Measurements from ENCODE around the gene EML6.

The EML6 gene

DNA sequence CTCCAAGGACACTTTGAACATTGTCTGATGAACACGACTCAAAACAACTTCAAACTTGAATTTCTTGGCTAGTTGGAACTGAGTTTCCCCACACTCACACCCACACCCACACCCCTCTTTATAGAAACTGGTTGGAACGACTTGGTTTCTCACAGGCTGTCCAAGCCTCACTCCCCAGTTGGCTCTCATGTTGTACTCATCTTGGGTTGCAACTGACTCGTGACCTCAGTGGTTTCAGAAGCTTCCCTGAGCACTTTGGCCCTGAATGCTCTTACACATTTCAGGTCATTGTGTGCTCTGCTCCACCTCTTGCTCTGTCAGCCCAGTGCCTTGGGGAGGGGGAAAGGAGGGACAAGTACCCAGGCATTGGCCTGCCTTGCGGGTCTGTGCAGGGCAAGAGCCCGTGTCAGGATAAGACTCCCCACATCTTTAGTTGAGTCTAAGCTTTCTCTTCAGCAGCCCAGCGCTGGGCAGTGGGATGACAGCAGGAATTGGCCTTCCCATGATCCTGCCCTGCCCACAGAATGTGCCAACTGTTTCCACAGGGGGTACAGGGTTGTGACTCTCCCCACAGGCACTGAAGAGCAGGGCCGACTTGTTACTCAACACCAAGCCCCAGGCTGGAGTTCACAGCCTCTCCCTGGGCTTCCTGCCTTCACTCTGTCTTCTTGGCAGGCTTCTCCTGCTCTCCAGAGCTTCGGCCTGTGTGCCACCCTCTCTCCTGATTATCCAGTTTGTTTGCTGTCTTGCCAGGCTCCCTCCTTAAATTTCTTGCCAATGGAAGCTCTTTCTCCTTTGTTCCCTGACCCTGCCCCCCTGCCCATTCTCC is 222.1 kb downstream of the EML6 start:
- DNase-seq (ENCODE audit: low read depth in 2 of 2): no peak

GRCh38 chr2:54946220-54946805 is 222.9 kb downstream of the EML6 start:
- DNase-seq (ENCODE audit: low read depth in 2 of 2): no peak

DNA sequence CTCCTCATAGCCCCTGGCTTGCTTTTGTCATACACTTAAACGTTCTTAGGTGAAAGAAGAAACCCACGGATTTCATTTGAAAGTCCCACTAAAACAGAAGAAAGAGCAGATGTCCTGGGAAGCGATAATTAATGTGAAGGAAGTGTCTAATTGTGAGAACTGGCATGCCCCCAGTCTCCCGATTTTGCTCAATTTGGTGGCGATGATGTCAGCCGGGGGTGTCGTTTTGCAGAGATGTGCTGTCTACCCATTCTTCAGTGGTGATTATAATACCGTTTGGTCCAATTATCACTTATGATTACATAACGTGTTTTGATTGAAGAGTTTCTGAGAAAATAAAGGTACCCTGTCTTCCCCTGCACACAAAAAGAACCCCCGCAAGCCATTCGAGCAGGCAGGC is 223.7 kb downstream of the EML6 start:
- no peak for DNase-seq (ENCODE audit: low read depth in 2 of 2)

DNA sequence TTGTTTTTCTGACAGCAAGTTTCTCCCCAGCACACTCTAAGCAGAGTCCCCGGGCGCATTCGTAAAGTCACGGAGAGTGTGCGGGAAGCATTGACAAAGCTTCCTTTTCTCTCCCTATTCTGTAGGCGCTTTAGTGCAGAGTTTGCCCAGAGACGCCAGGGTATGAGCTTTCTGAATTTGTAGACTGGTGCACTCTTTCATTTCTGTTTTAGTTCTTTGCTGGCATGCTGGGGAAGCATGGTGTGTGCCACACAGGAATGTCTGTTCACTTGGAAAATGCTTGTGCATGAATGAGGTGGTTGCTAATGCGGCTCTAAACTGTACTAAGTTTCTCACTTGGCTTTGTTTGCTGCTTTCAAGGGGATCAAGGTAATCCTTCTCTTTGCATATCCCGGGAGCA is 224.2 kb downstream of the EML6 start:
- no peak for DNase-seq (ENCODE audit: low read depth in 2 of 2)

- DNase-seq (ENCODE audit: low read depth in 2 of 2): no peak
Measured at GRCh38 chr2:54948120-54948519, 224.7 kb downstream of the EML6 start.

- no peak for DNase-seq (ENCODE audit: low read depth in 2 of 2)
Measured at GRCh38 chr2:54949431-54949830, 226.0 kb downstream of the EML6 start.

DNA sequence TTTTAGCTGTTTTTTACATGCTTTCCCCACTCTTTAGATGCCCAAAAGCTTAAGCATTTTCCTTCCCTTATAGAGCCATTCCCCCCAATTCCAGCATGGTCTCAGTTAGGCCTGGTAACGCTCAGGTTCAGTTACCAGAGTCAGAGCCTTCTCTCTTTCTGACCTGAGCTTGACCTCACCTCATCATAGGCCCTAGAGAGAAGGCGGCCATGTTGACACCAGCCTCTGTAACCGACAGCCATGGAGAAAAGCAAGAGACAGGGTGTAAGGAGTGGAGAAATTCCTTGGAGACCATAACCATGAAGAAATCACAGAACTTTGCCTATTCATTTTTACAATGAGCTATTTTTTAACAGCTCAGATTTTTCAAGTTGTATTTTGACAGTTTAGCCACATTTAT is 227.3 kb downstream of the EML6 start:
- no peak for DNase-seq (ENCODE audit: low read depth in 2 of 2)

DNA sequence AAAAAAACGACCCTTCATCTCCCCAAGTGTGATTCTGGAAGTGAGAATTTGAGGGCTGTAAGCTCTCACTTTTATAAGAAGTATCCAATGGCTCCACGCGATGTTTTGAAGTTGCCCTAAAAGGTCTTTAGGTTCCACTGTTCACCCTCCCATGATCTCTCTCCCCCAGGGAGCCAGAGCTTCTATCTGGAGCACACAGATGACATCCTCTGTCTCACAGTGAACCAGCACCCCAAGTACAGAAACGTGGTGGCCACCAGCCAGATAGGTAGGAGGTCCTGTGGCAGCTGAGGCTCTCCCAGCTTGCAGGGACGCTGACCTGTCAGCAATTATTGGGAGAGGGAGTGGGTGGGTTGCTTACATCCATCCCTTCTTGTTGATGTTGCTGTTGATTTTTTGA is 229.0 kb downstream of the EML6 start:
- DNase-seq (ENCODE audit: low read depth in 2 of 2): no peak

- no peak for DNase-seq (ENCODE audit: low read depth in 2 of 2)
Measured at GRCh38 chr2:54952978-54953456, 229.6 kb downstream of the EML6 start.

- no peak for DNase-seq (ENCODE audit: low read depth in 2 of 2)
Measured at GRCh38 chr2:54954158-54954557, 230.7 kb downstream of the EML6 start.

- DNase-seq (ENCODE audit: low read depth in 2 of 2): no peak
Measured at GRCh38 chr2:54954705-54955357, 231.4 kb downstream of the EML6 start.

- DNase-seq (ENCODE audit: low read depth in 2 of 2): no peak
Measured at GRCh38 chr2:54955358-54956110, 232.1 kb downstream of the EML6 start.

DNA sequence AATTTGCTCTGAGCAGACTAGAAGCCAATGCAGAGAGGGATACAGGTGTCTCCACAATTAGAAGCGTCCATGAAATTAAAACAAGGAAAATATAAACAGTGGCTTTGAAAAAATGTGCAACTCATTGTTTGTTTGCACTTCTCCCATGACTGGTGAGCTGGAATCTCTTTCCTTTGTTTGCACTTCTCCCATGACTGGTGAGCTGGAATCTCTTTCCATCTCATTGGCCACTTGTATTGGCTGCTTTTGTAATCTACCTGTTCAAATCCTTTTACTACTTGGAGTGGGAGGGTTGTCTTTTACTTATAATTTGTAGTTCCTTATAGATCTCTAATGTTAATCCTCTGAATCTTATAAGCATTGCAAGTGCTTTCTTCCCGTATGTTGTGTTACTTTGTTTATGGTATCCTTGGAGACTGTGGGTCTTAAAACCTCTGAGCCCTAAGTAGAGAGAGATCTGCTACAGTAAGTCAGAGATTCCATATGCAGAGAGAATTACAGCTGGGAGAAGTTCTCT is 232.7 kb downstream of the EML6 start:
- DNase-seq (ENCODE audit: low read depth in 2 of 2): no peak

DNA sequence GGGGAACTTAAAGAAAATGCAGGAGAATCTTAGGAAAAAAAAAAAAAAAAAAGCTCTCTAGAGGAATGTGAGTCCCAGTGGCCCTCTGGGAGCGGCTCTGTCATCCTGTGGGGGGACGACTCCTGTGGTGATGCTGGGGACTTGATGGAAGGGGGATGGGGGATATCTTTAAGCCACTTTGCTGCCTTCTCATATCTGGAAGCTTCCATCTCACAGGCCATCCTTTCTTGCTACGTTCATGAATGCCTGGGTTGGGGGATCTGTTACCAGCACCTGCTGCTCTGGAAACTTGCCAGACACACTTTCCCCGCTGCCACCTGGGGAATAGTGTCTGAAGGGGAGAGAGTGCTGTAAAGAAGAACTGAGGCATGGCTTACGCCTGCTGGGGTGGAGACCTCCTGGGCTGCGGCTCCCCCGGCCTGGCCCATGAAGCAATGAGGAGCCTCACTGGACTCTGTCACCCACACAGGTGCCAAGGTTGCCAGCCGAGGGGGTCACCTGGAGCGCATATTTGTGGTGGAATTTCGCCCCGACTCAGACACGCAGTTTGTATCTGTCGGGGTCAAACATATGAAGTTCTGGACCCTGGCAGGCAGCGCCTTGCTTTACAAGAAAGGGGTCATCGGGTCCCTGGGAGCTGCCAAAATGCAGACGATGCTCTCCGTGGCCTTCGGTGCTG is 234.0 kb downstream of the EML6 start:
- DNase-seq (ENCODE audit: low read depth in 2 of 2): no peak

GRCh38 chr2:54958717-54959371 is 235.4 kb downstream of the EML6 start:
- no peak for DNase-seq (ENCODE audit: low read depth in 2 of 2)

DNA sequence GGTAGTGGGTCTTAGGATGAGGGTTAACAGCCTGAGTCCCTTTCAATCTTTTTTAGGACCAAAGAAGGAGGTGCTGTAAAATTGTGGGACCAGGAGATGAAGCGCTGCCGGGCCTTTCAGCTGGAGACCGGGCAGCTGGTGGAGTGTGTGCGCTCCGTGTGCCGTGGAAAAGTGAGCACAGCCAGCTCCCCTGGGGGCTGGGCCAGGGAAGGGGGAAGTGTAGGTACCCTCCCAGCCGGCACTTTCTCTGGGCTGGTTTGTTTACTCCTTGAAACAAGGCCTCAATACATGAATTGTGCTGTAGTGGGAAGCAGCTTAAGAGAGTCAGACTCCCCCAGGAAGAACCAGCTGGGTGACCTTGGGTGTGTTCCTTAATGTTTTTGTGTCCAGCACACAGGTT is 236.7 kb downstream of the EML6 start:
- no peak for DNase-seq (ENCODE audit: low read depth in 2 of 2)

DNA sequence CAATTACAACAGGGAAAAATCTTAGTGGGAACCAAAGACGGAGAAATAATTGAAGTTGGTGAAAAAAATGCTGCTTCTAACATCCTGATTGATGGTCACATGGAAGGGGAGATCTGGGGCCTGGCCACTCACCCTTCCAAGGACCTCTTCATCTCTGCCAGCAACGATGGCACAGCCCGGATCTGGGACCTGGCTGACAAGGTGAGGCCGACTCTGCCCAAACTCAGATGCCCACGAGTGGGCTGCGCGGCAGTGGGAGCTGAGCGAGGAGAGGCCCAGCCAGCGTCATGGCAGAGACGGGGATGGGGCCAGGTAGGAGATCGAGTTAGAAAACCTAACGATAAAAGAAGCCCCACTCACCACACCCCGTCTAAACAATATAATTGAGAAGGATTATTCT is 239.0 kb downstream of the EML6 start:
- no peak for DNase-seq (ENCODE audit: low read depth in 2 of 2)

DNA sequence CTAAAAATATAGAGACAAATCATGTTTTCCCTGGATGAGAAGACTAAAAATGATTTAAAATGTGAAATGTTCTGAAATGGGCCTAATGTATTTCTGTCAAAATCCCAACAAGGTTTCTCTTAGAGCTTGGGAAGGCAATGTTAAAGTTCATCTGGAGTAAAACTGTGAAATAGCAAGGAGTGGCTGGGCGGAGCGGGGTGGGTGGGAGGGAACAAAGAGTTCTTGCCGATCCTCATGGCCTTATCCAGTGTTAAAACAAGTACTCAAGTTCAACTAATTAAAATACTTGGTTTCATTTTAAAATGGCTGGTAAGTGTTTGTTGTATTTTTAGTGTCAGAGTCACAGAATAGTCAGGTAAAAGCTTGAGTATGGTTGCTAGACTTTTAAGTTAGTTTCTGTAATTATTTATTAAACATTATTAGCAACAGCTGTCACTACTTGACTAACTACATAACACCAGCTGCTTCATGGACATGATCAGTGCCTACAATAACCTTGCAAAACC is 239.5 kb downstream of the EML6 start:
- DNase-seq (ENCODE audit: low read depth in 2 of 2): no peak

GRCh38 chr2:54963476-54963875 is 240.0 kb downstream of the EML6 start:
- DNase-seq (ENCODE audit: low read depth in 2 of 2): no peak

- no peak for DNase-seq (ENCODE audit: low read depth in 2 of 2)
Measured at GRCh38 chr2:54964271-54964670, 240.8 kb downstream of the EML6 start.

GRCh38 chr2:54964816-54965215 is 241.4 kb downstream of the EML6 start:
- no peak for DNase-seq (ENCODE audit: low read depth in 2 of 2)
